Limb (tissue), 2 donors: Measurements from ENCODE around the gene RGS5.
A peak's percentile ranks its signal among the peaks of the same experiment; 100 is the strongest.
"Not testable (repeated sequence)": the region's sequence is repeated elsewhere in the genome, so short reads cannot be mapped to it uniquely, and the experiment has no call there.

ENCODE experiments used
- DNase-seq, 2 donors: peaks; one replicate each; pipeline ENCODE4 v3.0.0-alpha.2; 2016; ENCODE audit errors: extremely low spot score in 2 of 2

Gene RGS5, protein sequence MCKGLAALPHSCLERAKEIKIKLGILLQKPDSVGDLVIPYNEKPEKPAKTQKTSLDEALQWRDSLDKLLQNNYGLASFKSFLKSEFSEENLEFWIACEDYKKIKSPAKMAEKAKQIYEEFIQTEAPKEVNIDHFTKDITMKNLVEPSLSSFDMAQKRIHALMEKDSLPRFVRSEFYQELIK

DNA sequence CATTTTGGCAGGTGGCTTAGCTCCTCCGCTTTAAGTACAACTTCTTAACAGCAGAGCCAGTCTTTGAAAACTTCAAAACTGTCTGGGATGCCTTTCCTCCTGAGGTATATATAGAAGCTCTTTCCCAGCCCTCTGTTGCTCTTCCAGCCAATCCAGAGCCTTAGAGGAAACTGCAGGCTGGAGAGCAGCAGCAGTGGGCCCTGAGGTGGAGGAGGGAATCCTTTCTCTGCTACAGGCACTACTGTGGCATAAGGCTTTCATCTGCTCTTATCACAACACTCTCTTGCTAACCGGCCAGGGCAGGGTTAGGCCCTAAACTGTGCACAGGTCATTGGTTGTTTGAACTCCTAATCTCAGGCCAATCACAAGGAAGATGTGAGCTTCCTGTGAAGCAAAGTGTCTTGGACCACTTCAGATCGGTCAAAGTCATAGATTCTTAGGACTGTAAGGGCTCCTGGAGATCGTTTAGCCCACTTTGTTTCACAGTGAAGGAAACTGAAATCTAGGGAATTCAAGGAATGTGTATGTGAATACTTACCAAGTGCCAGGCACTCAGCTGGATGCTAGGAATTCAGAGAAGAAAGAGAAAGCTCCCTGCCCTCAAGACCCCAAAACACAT lies at the start of gene RGS5:
Gene RGS5, minus strand, starts transcription at position 84 of the 619 bp plus-strand sequence. Its CDS starts 81 bp downstream, at position 3.
- DNase-seq, result no peak

DNA sequence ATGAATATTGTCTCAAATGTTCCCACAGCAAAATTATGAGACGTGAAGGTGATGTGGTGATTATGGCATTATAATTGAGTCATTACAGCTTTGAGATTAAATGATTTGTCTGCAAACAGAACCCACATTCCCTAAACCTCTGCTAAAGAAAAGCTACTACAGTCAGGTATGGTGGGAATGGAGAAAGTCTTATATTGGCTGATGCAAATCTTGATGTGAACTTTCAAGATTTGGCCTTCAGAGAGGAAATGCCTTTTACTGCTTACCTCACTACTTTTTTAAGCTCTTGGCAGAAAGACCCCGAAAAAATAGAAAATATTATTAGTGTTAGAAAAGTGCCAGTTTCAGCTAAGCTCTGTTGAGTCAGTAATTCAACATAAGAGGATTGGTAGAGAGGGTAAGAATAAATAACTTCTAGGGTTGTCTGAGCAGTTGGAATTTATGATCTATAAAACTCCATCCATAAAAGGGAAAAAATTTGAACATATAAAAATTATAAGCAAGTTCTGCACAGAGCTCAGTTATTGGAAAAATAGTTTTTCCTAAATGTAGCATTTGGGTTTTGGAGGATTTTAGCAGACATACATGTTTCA lies 47.8 kb upstream of the RGS5 start:
- DNase-seq, result peak in 1 of 2 donors; percentile 2

DNA sequence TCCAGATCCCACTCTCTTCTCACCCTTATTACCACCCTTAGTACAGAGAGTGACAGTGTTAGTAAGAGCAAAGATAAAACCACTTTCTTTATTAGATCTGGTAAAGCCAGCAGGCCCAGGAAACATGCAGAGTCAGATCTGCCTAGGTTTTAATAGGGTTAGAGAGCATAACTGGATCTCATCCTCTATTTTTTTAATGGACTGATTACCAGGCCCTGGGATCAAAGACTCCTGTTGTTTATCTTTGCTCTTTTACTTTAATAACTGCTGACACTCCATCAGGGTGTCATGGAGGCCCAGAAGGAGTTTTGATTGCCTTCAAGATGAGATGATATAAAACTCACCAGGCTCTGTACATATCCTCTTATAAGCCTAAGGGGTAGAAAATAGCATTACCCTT lies 45.3 kb upstream of the RGS5 start:
- no peak for DNase-seq

DNA sequence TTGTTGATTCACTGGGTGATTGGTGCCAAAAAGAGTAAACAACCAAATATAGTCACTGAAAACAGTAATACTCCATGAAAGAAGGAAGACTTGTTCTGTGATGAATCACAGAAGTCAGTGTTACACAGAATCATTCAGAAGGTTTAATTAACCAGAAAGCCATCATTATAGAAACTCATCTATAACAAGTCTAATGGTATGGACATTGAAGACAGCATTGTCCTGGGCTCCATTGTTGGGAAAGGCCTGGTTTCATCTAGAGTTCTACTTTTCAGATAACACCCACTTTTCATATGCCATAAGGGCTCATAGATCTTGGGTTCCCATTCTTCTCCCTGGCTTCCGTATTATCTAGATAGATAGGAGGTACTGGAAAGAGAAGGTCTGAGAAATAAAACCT lies 41.9 kb upstream of the RGS5 start:
- not testable (repeated sequence) for DNase-seq

DNA sequence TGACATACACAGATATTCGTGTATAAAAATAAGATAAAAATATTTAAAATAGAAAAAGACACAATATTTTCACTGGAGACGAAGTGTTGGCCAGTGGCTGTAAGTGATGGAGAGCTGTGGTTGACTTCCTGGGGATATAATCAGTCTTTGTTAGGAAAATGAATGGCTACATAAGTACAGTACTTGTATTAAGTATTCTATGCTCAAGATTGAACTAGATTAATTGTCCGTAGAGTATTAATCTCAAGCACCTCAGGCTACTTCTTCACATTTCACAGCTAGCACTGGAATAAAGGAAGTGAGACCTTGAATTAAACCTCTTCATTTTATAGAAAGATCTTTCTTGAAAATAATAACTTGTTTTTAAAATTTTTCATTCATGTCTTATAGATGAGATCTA lies 39.0 kb upstream of the RGS5 start:
- DNase-seq, result no peak

DNA sequence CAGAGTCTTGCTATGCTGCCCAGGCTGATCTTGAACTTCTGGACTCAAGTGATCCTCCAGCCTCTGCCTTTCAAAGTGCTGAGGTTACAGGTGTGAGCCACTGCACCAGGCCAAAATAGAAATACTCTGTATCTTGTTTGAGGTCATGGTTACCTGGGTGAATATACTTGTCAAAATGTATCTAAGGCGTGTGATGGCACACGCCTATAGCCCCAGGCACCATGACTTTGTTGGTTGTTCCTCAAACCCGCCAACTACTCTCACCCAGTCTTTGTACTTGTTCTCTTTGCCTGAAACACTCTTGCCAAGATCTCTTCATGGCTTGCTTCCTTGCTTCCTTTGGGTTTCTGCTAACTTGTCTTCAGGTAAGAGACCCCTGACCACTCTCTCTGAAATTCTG lies 38.0 kb upstream of the RGS5 start:
- DNase-seq, result no peak

DNA sequence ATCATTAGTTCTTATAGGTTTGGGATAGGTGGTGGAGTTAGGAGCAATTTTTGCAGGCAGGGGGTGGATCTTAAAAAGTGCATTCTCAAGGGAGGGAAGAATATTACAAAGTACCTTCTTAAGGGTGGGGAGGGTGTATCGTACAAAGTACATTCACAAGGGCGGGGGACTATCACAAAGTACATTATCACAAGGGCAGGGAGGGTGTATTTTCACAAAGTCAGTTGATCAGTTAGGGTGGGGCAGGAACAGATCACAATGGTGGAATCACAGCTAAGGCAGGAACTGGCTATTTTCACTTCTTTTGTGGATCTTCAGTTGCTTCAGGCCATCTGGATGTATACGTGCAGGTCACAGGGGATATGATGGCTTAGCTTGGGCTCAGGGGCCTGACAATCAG lies 30.9 kb upstream of the RGS5 start:
- not testable (repeated sequence) for DNase-seq

DNA sequence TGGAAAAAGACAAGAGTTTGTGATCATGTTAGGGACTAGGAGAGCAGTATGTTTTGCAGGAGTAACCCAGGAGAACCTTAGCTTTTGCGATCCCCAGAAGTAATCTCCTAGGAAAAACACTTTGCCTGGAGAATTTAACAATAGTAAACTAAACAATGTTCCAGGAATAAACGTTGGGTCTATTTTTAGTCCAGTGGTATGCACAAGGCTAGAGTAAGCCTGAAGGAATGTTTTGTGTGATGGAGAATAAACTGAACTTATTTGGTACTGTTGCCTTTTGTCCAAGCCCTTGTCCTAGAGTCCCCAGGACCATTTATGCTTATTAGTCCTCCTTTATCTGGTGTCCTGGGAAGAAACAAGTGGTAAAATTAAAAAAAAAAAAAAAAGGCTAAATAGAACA lies 28.7 kb upstream of the RGS5 start:
- no peak for DNase-seq

DNA sequence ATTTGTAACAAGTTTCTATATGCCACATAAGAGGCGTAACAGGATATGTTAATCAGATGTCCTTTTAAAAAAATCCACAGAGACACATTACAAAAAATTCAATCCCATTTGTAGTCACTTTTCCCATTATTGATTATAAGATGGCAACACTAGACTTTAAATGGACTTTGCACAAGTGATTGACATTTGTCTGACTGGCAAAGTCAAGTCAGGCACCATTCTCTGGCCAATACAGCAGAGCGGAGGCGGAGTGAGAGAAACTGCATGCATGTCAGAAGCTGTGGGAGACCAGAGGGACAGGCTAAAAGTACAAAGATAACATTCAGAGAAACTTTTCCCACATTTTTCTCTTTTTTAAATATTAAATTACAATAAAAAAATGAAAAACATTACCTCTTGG lies 28.1 kb upstream of the RGS5 start:
- no peak for DNase-seq

DNA sequence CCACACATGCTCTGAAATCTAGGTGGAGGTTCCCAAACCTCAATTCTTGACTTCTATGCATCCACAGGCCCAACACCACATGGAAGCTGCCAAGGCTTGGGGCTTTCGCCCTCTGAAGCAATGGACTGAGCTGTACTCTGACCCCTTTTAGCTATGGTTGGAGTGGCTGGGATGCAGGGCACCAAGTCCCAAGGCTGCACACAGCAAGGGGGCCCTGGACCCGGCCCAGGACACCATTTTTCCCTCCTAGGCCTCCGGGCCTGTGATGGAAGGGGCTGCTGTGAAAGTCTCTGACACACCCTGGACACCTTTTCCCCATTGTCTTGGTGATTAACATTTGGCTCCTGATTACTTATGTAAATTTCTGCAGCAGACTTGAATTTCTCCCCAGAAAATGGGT lies 25.6 kb upstream of the RGS5 start:
- not testable (repeated sequence) for DNase-seq

DNA sequence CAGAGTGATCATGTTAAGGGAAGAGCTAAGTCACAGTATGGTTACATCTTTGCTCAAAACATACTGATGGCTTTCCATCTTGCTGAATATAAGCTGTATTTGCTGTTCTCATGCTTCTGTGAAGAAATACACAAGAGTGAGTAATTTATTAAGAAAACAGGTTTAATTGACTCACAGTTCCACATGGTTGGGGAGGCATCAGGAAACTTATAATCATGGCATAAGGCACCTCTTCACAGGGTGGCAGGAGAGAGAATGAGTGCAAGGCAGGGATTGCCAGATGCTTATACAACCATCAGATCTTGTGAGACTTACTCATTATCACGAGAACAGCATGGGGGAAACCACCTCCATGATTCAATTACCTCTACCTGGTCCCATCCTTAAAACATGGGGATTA lies 24.4 kb upstream of the RGS5 start:
- DNase-seq, result no peak

DNA sequence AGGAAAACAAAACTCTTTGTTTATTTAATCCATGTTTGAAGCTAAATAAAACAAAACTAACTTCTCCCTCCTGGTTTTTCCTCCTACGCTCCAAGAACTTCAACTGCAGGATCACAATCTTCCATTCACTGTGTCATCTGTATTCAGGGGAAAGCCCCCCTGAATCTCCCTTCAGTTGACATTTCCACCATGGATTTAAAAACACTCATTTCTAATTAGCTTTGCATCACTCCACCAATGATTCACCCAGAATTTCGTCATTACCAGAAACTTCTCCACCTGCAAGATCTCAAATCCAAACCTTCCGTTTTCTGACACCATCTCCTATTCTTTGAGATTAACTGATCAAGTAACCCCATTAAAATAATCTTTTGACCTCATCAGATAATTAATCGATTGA lies 10.9 kb upstream of the RGS5 start:
- DNase-seq, result no peak

DNA sequence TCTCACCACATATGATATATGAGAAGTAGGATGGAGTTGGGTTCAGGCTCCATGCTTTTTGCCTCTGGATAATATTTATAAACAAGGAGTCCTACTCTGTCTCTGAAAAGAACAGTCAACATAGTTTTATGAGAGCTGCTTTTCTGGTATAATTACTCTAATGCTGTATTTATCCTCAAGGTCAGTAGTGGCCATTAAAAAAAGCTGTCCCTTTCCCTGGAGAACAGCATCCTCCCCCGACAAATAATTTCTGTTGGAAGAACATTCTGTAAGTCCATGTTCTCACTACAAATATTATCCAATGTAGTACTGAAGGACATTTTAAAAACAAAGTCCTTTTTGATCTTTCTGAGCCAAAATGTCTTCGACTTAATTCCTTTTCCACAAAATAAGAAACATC lies 9.0 kb upstream of the RGS5 start:
- no peak for DNase-seq

DNA sequence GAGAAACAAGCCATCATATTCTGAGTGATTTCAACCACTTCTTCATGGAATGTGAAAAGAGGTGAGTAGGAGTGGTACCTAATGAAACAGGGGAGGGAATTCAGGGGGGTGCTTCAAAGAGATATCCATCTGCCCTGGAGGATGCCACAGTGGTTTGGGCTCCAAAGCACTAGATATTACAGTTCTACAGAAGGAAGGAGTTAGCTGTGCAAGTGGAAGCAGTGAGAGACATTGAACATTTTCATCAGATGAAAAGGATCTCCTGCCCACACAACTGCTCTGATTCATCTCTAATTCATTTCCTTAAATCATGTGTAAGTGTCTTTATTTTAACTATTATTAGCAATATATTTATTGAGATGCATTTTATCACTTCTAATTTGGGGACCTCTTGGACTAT lies 2.8 kb upstream of the RGS5 start:
- DNase-seq, result no peak

DNA sequence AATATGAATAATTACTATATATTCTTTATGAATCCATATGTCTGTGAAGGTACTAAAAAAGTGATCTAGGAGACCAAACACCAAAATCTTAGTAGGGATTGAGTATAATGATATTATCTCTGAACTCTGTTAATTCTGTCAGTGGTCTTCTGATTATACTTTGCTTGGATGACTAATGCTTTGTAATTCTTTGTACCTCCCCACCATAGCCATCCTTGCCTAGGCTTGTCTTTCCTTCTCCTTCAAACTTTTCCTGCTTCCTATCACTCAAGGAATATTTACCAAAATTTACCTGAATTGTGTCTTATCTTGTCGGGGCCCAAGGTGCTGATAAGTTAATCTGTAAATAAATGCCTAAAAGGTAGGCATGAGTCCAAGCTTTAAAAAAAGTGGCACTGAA lies 845 bp upstream of the RGS5 start:
- no peak for DNase-seq

DNA sequence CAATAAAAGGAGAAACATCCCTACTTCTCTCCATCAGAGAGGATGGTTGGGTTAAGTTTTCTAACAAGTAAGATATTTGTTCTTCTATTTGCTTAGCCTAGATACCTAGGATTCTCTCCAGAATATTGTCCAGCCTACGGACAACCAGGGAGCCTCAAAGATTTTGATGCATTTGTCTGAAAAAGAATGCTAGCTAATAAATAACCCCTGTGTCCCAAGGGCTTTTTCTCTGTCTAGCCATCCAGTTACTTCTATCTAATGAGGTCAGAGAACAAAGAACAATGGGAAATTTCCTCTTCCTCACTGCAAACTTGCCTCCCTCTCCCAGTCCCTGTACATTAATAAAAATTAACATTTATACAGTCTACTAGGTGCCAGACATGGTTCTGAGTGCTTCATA lies 810 bp downstream of the RGS5 start:
- DNase-seq, result no peak

DNA sequence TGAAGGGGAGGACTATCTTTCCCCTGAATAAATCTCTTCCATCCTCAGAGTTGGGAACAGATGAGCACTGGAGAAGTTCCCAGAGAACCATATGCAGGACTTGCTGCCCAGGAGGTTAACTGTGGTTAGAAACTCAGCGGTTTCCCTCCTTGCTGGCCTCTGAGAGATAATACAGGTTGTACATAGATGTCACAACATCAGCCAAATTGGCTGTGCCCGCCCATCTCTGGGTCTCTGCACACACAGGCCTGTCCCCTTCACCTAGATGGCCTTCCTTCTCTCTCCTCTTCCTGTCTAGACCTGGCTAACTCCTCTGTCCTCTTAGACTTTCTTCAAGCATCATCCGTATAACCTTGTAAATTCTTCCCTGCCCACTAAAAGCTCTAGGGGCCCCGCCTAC lies 5.7 kb downstream of the RGS5 start:
- DNase-seq, result no peak

DNA sequence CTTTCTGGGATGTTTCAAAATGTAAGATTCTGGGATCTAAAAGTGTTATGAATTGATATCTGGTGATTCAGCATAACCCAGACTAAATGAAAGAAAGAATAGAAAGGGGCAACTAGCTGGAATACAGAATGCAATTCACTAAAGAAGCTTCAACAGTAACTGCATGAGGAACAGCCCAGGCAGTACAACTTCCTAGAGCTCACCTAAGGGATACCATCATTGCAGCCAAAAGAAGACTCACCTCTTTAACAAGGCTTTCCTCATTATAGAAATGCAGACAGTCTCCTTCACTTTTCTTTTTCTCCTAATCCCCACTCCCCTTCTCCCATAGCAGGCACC lies 6.3 kb downstream of the RGS5 start:
- DNase-seq, result no peak

DNA sequence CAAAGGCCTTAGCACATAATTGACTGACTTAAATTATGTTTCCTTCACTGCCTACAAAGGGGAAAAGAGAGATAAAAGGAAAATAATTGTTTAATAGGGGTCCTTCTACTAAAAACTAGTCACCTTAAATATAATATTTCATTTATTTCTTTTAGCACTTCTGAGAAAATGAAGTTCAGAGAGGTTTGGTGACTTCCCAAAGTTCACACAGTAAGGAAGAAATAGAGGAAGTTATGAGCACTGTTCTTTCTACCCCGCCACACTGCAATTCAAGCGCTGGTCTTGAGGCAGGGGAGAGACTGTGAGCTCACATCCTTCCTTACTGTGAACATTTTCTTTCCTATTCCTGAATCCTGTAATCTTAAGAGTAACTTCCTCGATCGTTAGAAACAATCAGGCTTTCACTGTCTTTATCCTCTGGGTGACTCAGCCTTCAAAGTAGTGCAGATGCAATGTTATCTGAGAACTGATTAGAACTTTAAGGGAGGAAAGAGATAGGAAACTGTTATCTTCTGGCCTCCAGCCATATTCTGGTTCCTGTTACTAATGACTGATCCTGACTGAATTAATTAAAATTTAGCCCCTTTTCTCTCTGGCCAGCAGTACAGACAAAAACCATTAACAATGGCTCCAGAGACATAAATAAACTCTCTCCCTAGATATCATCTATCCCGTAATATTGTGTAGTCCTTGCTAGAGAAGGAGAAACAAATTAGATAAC lies 6.8 kb downstream of the RGS5 start:
- no peak for DNase-seq

DNA sequence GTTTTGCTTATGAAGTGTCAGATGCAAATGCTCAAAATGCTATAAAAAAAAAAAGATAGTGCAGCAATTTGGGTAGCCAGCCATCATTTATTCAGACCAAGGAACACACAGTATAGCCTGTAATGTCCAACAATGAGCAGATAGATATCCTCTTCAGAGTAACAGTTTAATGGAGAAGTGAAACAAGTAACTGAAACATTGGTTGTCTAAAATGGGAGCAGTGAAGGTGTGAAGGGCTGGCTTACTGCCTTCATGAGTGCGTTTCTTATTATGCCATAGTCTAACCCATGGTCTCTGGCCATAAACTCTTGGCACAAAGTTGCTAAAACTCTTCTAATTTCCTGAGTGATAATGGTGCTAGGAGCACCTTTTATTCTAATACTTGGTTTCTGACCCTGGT lies 11.4 kb downstream of the RGS5 start:
- no peak for DNase-seq

DNA sequence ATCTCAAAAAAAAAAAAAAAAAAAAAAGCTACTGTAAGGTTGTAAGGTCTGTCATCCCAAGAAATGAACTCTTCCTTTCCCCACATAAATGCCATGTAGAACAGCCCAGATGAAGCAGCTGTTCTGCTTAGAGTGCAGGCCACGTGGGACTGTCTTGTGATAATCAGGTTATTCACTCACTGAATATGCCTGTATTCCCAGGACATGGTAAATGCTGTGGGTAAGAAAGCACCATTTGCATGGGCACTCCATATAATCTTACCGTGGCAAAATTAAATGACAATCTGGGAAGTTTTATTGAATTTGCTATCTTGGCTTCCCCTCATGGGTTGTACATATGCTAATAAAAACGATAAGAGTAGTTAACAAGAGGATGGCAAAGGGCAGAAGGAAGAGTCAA lies 13.8 kb downstream of the RGS5 start:
- DNase-seq, result no peak

DNA sequence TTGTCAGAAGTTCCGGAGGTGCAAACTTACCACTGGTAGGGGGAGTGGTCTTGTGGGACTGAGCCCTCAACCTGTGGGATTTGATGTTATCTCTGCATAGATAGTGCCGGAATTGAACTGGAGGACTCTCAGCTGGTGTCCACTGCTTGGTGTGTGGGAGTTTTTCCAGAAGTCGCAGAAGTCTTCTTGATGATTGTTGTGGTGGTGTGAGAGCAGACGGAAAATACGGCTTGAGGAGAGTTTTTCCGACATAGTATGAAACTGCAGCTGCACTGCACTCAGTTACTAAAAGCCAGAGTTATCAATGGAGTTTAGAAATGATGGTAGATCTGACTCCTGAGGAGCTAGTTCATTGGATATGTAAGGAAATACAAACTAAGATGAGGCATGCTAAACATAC lies 14.9 kb downstream of the RGS5 start:
- DNase-seq, result no peak

DNA sequence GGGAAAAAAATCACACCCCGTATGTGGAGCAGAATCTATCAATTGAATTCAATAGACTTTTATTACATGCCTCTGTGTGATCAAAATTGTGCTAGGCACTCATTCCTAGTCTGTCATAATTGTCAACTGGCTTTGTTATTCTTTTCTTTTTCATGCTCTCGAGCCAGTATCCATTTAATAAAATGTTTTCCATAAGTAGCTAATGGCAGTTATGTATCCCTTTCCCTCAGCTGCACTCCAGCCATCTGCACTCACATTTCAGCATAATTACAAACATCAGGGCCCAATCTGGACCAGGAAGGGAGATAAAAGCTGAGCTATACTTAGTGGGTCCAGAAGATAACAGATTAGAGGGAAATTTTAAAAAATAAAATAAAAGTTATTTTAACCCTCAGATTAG lies 15.9 kb downstream of the RGS5 start:
- DNase-seq, result no peak
